Tongue (tissue), 2 donors: ENCODE results near the gene OR1F1. TPM values are rescaled to one million over a fixed set of nuclear protein-coding genes. Genes with fewer than 3 reads are reported as not detected.

Experiments
- DNase-seq: peaks from one replicate; pipeline ENCODE4 v3.0.0-alpha.2; 2015
- total RNA-seq: library from RNA; depleted of rRNA; stranded (reverse); fragments of >200 nt; gene quantifications from one replicate; pipeline ENCODE4 v1.2.3, GENCODE V29; 2014

OR1F1 gene
- total RNA-seq, 1 donor from 2014 or later: not detected

- DNase-seq: no peak
Observed at GRCh38 chr16:3249020-3249419, 61.0 kb downstream of the OR1F1 start.

- no peak for DNase-seq
Observed at GRCh38 chr16:3249451-3249850, 61.4 kb downstream of the OR1F1 start.

- no peak for DNase-seq
Observed at GRCh38 chr16:3252967-3253366, 65.0 kb downstream of the OR1F1 start.

GRCh38 chr16:3254309-3254708 is 66.3 kb downstream of the OR1F1 start:
- no peak for DNase-seq

Other genes with a start within 250 kb of the OR1F1 start
- gene KREMEN2, start 223.9 kb upstream of the OR1F1 start, total RNA-seq: 5.6 TPM
- 6.2 TPM for gene PAQR4, start 218.9 kb upstream of the OR1F1 start, total RNA-seq
- gene PKMYT1, start 207.8 kb upstream of the OR1F1 start, total RNA-seq: 12.2 TPM
- not detected for gene CLDN9, start 175.3 kb upstream of the OR1F1 start, total RNA-seq
- gene CLDN6, start 170.0 kb upstream of the OR1F1 start, total RNA-seq: not detected
- 41.3 TPM for gene TNFRSF12A, start 167.8 kb upstream of the OR1F1 start, total RNA-seq
- gene HCFC1R1, start 164.3 kb upstream of the OR1F1 start, total RNA-seq: 13.0 TPM
- 12.6 TPM for gene THOC6, start 164.2 kb upstream of the OR1F1 start, total RNA-seq
- 15.8 TPM for gene BICDL2, start 151.3 kb upstream of the OR1F1 start, total RNA-seq
- 0.41 TPM for gene MMP25, start 141.6 kb upstream of the OR1F1 start, total RNA-seq
- 104 TPM for gene IL32, start 122.6 kb upstream of the OR1F1 start, total RNA-seq
- not detected for gene ZSCAN10, start 88.9 kb upstream of the OR1F1 start, total RNA-seq
- gene ZNF205, start 75.6 kb upstream of the OR1F1 start, total RNA-seq: 11.4 TPM
- 9.3 TPM for gene ZNF213, start 53.2 kb upstream of the OR1F1 start, total RNA-seq
- 8.3 TPM for gene ZNF200, start 47.0 kb downstream of the OR1F1 start, total RNA-seq
- 2.1 TPM for gene MEFV, start 68.4 kb downstream of the OR1F1 start, total RNA-seq
- 50.4 TPM for gene ZNF263, start 95.3 kb downstream of the OR1F1 start, total RNA-seq
- 11.1 TPM for gene TIGD7, start 117.2 kb downstream of the OR1F1 start, total RNA-seq
- 32.0 TPM for gene ZNF75A, start 117.3 kb downstream of the OR1F1 start, total RNA-seq
- 0.21 TPM for gene OR2C1, start 167.7 kb downstream of the OR1F1 start, total RNA-seq
- 11.1 TPM for gene ZSCAN32, start 212.8 kb downstream of the OR1F1 start, total RNA-seq
- gene ZNF174, start 213.0 kb downstream of the OR1F1 start, total RNA-seq: 7.6 TPM